ENCODE measurements around the gene KRTAP12-4. TPM values are rescaled to one million over a fixed set of nuclear protein-coding genes. Genes with fewer than 3 reads are reported as not detected.
"Not testable (repeated sequence)": the region's sequence is repeated elsewhere in the genome, so short reads cannot be mapped to it uniquely, and the experiment has no call there.

Gene KRTAP12-4
- total and polyA plus RNA-seq, 4 donors: not detected

DNA sequence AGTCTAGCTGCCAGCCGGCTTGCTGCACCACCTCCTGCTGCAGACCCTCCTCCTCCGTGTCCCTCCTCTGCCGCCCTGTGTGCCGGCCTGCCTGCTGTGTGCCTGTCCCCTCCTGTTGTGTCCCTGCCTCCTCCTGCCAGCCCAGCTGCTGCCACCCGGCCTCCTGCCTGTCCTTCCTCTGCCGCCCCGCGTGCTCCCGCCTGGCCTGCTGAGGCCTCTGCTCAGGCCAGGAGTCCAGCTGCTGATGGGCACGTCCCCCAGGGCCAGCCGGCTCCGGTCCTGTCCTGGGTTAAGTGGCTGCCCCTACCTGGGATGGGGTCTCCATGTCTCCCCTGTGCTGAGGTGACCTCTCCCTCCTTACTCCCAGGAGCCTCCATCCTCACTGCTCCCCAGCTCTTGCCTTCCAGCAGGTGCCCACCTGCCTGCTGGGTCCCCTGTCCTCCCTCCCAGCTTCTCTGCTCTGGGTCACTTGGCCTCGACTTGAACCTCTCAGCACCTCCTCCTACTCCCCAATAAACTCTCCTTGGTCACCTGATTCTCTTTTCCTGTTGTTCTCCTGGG lies 41.7 kb downstream of the KRTAP12-4 start:
- Histone ChIP-seq H3K9me3 (ENCODE audit: control insufficient read depth, low read length) (peaks cover 3% of the 10 kb centered on the region), H3K27me3 (ENCODE audit: control insufficient read depth in 1 of 2, insufficient read depth in 2 of 2, low read length in 1 of 2) (no peaks in the 10 kb centered on the region), H3K4me3 (ENCODE audit: low read length in 2 of 2) (no peak overlapping the region), H3K27ac (ENCODE audit: low read depth in 1 of 2, low read length in 2 of 2) (no peak overlapping the region), H3K4me1 (ENCODE audit: control insufficient read depth in 1 of 2, insufficient read depth in 2 of 2, low read length in 2 of 2) (no peaks in the 10 kb centered on the region), H3K36me3 (ENCODE audit: control insufficient read depth in 1 of 2, insufficient read depth in 2 of 2, low read length in 1 of 2) (no peaks in the 10 kb centered on the region)
- intact Hi-C loops (cut with DNase I): no loop called here
- ATAC-seq (ENCODE audit: low FRiP score): no peak
- WGBS, 2 donors: 86 to 93% methylated on average over 12 to 13 of the region's 13 CpGs
- no peak for DNase-seq

- H3K27ac ChIP-seq (ENCODE audit: low read depth in 1 of 2, low read length in 2 of 2): no peak within 1 kb of the TSS
- H3K36me3 ChIP-seq (ENCODE audit: control insufficient read depth in 1 of 2, insufficient read depth in 2 of 2, low read length in 1 of 2): no peaks in the 10 kb centered on the region
- ATAC-seq (ENCODE audit: low FRiP score): no peak
- WGBS, 2 donors: 93 to 95% methylated on average over 8 of the region's 8 CpGs
- H3K9me3 ChIP-seq (ENCODE audit: control insufficient read depth, low read length): peaks cover 3% of the 10 kb centered on the region
- no peaks in the 10 kb centered on the region for H3K4me1 ChIP-seq (ENCODE audit: control insufficient read depth in 1 of 2, insufficient read depth in 2 of 2, low read length in 2 of 2)
- no peak within 1 kb of the TSS for H3K4me3 ChIP-seq (ENCODE audit: low read length in 2 of 2)
- DNase-seq: peak in 1 of 2 donors; percentile 35
- H3K27me3 ChIP-seq (ENCODE audit: control insufficient read depth in 1 of 2, insufficient read depth in 2 of 2, low read length in 1 of 2): no peaks in the 10 kb centered on the region
- intact Hi-C loops (cut with DNase I): no loop called here
Observed at GRCh38 chr21:44612029-44612486, 42.4 kb downstream of the KRTAP12-4 start, which contains the start of gene KRTAP10-8. TSS of gene KRTAP10-8 (plus strand) at chr21:44612079. CDS start at chr21:44612101, 22 bp downstream.

GRCh38 chr21:44611551-44611950 lies 42.9 kb downstream of the KRTAP12-4 start:
- intact Hi-C loops (cut with DNase I): no loop called here
- no peaks in the 10 kb centered on the region for H3K36me3 ChIP-seq (ENCODE audit: control insufficient read depth in 1 of 2, insufficient read depth in 2 of 2, low read length in 1 of 2)
- H3K4me1 ChIP-seq (ENCODE audit: control insufficient read depth in 1 of 2, insufficient read depth in 2 of 2, low read length in 2 of 2): no peaks in the 10 kb centered on the region
- H3K27ac ChIP-seq (ENCODE audit: low read depth in 1 of 2, low read length in 2 of 2): no peak overlapping the region
- WGBS, 2 donors: 90 to 91% methylated on average over 4 of the region's 4 CpGs
- ATAC-seq (ENCODE audit: low FRiP score) (no peak), DNase-seq (no peak)
- peaks cover 3% of the 10 kb centered on the region for H3K9me3 ChIP-seq (ENCODE audit: control insufficient read depth, low read length)
- no peak overlapping the region for H3K4me3 ChIP-seq (ENCODE audit: low read length in 2 of 2)
- no peaks in the 10 kb centered on the region for H3K27me3 ChIP-seq (ENCODE audit: control insufficient read depth in 1 of 2, insufficient read depth in 2 of 2, low read length in 1 of 2)

DNA sequence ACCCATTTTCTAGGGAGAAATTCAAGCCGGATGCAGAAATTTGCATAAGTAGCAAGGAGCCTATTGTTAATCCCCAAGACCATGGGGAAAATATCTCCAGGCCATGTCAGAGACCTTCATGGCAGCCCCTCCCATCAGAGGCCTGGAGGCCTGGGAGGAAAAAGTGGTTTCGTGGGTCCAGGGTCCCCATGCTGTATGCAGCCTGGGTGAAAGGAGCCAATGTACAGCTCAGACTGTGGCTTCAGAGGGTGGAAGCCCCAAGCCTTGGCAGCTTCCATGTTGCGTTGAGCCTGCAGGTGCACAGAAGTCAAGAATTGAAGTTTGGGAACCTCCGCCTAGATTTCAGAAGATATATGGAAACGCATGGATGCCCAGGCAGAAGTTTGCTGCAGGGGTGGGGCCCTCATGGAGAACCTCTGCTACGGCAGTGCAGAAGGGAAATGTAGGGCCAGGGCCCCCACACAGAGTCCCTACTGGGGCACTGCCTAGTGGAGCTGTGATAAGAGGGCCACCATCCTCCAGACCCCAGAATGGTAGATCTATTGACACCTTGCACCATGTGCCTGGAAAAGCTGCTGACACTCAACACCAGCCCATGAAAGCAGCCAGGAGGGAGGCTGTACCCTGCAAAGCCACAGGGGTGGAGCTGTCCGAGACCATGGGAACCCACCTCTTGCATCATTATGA lies 44.2 kb downstream of the KRTAP12-4 start:
- DNase-seq: not testable (repeated sequence)
- WGBS, 2 donors: 94 to 97% methylated on average over 7 of the region's 7 CpGs

DNA sequence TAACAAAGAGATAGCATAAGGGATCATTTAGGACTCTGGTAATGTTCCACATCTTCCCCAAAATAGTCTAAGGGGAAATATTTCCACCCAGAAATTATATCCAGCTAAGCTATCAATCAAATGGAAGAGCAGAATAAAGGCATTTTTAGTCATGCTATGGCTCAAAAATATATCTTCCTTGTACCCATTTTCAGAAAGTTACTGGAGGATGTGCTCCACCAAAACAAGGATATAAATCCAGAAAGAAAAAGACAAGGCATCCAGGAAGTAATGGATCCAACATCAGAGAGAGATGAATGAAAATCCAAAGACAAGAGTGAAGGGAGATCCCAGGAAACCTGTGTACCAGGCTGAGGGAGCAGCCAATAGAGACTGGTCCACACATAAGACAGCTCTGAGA lies 45.3 kb downstream of the KRTAP12-4 start:
- DNase-seq (no peak), ATAC-seq (ENCODE audit: low FRiP score) (no peak)
- H3K27me3 ChIP-seq (ENCODE audit: control insufficient read depth in 1 of 2, insufficient read depth in 2 of 2, low read length in 1 of 2): no peaks in the 10 kb centered on the region
- intact Hi-C loops (cut with DNase I): no loop called here
- peaks cover 3% of the 10 kb centered on the region for H3K9me3 ChIP-seq (ENCODE audit: control insufficient read depth, low read length)
- no peak overlapping the region for H3K4me3 ChIP-seq (ENCODE audit: low read length in 2 of 2)
- no peaks in the 10 kb centered on the region for H3K4me1 ChIP-seq (ENCODE audit: control insufficient read depth in 1 of 2, insufficient read depth in 2 of 2, low read length in 2 of 2)
- H3K27ac ChIP-seq (ENCODE audit: low read depth in 1 of 2, low read length in 2 of 2): no peak overlapping the region
- no peaks in the 10 kb centered on the region for H3K36me3 ChIP-seq (ENCODE audit: control insufficient read depth in 1 of 2, insufficient read depth in 2 of 2, low read length in 1 of 2)

More for the DNA sequence above, 44.2 kb downstream of the KRTAP12-4 start:
- H3K36me3 ChIP-seq (ENCODE audit: control insufficient read depth in 1 of 2, insufficient read depth in 2 of 2, low read length in 1 of 2); H3K27ac ChIP-seq (ENCODE audit: low read depth in 1 of 2, low read length in 2 of 2); H3K27me3 ChIP-seq (ENCODE audit: control insufficient read depth in 1 of 2, insufficient read depth in 2 of 2, low read length in 1 of 2); H3K9me3 ChIP-seq (ENCODE audit: control insufficient read depth, low read length); H3K4me3 ChIP-seq (ENCODE audit: low read length in 2 of 2); H3K4me1 ChIP-seq (ENCODE audit: control insufficient read depth in 1 of 2, insufficient read depth in 2 of 2, low read length in 2 of 2); intact Hi-C loops (cut with DNase I); ATAC-seq (ENCODE audit: low FRiP score): not testable (repeated sequence)

DNA sequence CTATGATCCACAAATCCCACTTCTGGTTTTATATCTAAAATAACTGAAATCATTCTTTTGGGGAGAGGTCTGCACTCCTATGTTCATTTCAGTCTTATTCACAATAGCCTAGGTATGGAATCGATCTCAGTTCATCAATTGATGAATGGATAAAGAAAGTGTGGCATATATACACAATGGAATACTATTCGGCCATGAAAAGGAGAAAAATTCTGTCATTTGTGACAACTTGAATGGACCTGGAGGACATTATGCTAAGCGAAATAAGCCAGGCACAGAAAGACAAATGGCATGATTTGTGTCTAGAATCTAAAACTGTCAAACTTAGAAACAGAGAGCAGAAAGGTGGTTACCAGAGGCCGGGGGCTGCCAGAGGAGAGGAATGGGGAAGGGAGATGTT lies 48.0 kb downstream of the KRTAP12-4 start:
- H3K4me1 ChIP-seq (ENCODE audit: control insufficient read depth in 1 of 2, insufficient read depth in 2 of 2, low read length in 2 of 2): no peaks in the 10 kb centered on the region
- WGBS, 2 donors: 77 to 82% methylated on average over 4 of the region's 4 CpGs
- ATAC-seq (ENCODE audit: low FRiP score) (no peak), DNase-seq (no peak)
- H3K27ac ChIP-seq (ENCODE audit: low read depth in 1 of 2, low read length in 2 of 2): no peak overlapping the region
- no peaks in the 10 kb centered on the region for H3K27me3 ChIP-seq (ENCODE audit: control insufficient read depth in 1 of 2, insufficient read depth in 2 of 2, low read length in 1 of 2)
- H3K4me3 ChIP-seq (ENCODE audit: low read length in 2 of 2): no peak overlapping the region
- no peaks in the 10 kb centered on the region for H3K36me3 ChIP-seq (ENCODE audit: control insufficient read depth in 1 of 2, insufficient read depth in 2 of 2, low read length in 1 of 2)
- intact Hi-C loops (cut with DNase I): no loop called here
- peaks cover 4% of the 10 kb centered on the region for H3K9me3 ChIP-seq (ENCODE audit: control insufficient read depth, low read length)

Other genes with a start within 250 kb of the KRTAP12-4 start
- 1 to 10 TPM; 1.6 to 5.3 TPM for gene LRRC3, start 199.1 kb downstream of the KRTAP12-4 start, total RNA-seq
- gene LRRC3, start 199.1 kb downstream of the KRTAP12-4 start, polyA plus RNA-seq: 1 to 10 TPM in 1 of 2 donors, under 1 TPM in 1; 0.63 to 1.5 TPM
- not detected for gene KRTAP10-1, start 114.5 kb downstream of the KRTAP12-4 start, total RNA-seq
- not detected for gene KRTAP10-1, start 114.5 kb downstream of the KRTAP12-4 start, polyA plus RNA-seq
- not detected for gene KRTAP10-2, start 103.2 kb downstream of the KRTAP12-4 start, total RNA-seq
- not detected for gene KRTAP10-2, start 103.2 kb downstream of the KRTAP12-4 start, polyA plus RNA-seq
- gene KRTAP10-3, start 95.9 kb downstream of the KRTAP12-4 start, total RNA-seq: not detected
- not detected for gene KRTAP10-3, start 95.9 kb downstream of the KRTAP12-4 start, polyA plus RNA-seq
- not detected for gene KRTAP10-4, start 80.9 kb downstream of the KRTAP12-4 start, total RNA-seq
- gene KRTAP10-4, start 80.9 kb downstream of the KRTAP12-4 start, polyA plus RNA-seq: not detected
- not detected for gene KRTAP10-5, start 74.1 kb downstream of the KRTAP12-4 start, total RNA-seq
- gene KRTAP10-5, start 74.1 kb downstream of the KRTAP12-4 start, polyA plus RNA-seq: not detected
- gene KRTAP10-6, start 62.2 kb downstream of the KRTAP12-4 start, total RNA-seq: not detected
- not detected for gene KRTAP10-6, start 62.2 kb downstream of the KRTAP12-4 start, polyA plus RNA-seq
- gene KRTAP10-7, start 54.1 kb downstream of the KRTAP12-4 start, total RNA-seq: not detected
- not detected for gene KRTAP10-7, start 54.1 kb downstream of the KRTAP12-4 start, polyA plus RNA-seq
- gene KRTAP10-8, start 42.6 kb downstream of the KRTAP12-4 start, total RNA-seq: not detected
- not detected for gene KRTAP10-8, start 42.6 kb downstream of the KRTAP12-4 start, polyA plus RNA-seq
- not detected for gene KRTAP10-9, start 27.6 kb downstream of the KRTAP12-4 start, total RNA-seq
- gene KRTAP10-9, start 27.6 kb downstream of the KRTAP12-4 start, polyA plus RNA-seq: not detected
- gene KRTAP10-10, start 17.3 kb downstream of the KRTAP12-4 start, total RNA-seq: not detected
- gene KRTAP10-10, start 17.3 kb downstream of the KRTAP12-4 start, polyA plus RNA-seq: not detected
- not detected for gene KRTAP10-11, start 8.2 kb downstream of the KRTAP12-4 start, total RNA-seq
- gene KRTAP10-11, start 8.2 kb downstream of the KRTAP12-4 start, polyA plus RNA-seq: not detected
- gene KRTAP12-3, start 3.3 kb upstream of the KRTAP12-4 start, total RNA-seq: not detected
- not detected for gene KRTAP12-3, start 3.3 kb upstream of the KRTAP12-4 start, polyA plus RNA-seq
- not detected for gene KRTAP12-2, start 12.3 kb upstream of the KRTAP12-4 start, total RNA-seq
- not detected for gene KRTAP12-2, start 12.3 kb upstream of the KRTAP12-4 start, polyA plus RNA-seq
- not detected for gene KRTAP12-1, start 27.5 kb upstream of the KRTAP12-4 start, total RNA-seq
- not detected for gene KRTAP12-1, start 27.5 kb upstream of the KRTAP12-4 start, polyA plus RNA-seq
- gene KRTAP10-12, start 42.5 kb upstream of the KRTAP12-4 start, total RNA-seq: not detected
- not detected for gene KRTAP10-12, start 42.5 kb upstream of the KRTAP12-4 start, polyA plus RNA-seq
- not detected for gene TSPEAR, start 56.9 kb upstream of the KRTAP12-4 start, total RNA-seq
- not detected for gene TSPEAR, start 56.9 kb upstream of the KRTAP12-4 start, polyA plus RNA-seq
- 10 to 100 TPM; 79.5 to 83.6 TPM for gene UBE2G2, start 147.2 kb upstream of the KRTAP12-4 start, total RNA-seq
- 10 to 100 TPM; 46.8 to 60.0 TPM for gene UBE2G2, start 147.2 kb upstream of the KRTAP12-4 start, polyA plus RNA-seq
- 10 to 100 TPM; 63.2 to 68.9 TPM for gene SUMO3, start 163.4 kb upstream of the KRTAP12-4 start, total RNA-seq
- 10 to 100 TPM; 35.7 to 88.0 TPM for gene SUMO3, start 163.4 kb upstream of the KRTAP12-4 start, polyA plus RNA-seq
- 100 to 1,000 TPM; 268 to 271 TPM for gene PTTG1IP, start 219.0 kb upstream of the KRTAP12-4 start, total RNA-seq
- gene PTTG1IP, start 219.0 kb upstream of the KRTAP12-4 start, polyA plus RNA-seq: 100 to 1,000 TPM; 103 to 191 TPM

All from aorta (tissue), 5 donors.